H1 (cell line): ENCODE results near the gene DSG2. TPM values are rescaled to one million over a fixed set of nuclear protein-coding genes. Genes with fewer than 3 reads are reported as not detected.

Experiments
- KDM5A ChIP-seq: fragments of 200-600 bp; IDR thresholded peaks from 2 replicates; pipeline ENCODE4 v1.7.1; 2012; ENCODE audit warnings: mild to moderate bottlenecking, low read length, inconsistent platforms, mixed read lengths
- SIX5 ChIP-seq: IDR thresholded peaks from 2 replicates; pipeline ENCODE4 v1.6.1; 2011; ENCODE audit warnings: mild to moderate bottlenecking, low read depth, low read length
- TBP ChIP-seq: IDR thresholded peaks from 2 replicates; pipeline ENCODE4 v1.6.1; 2011; ENCODE audit warnings: low read depth, low read length, improper control_type of control experiment
- ZNF274 ChIP-seq: IDR thresholded peaks from 2 replicates; pipeline ENCODE4 v1.7.0; 2012; ENCODE audit warnings: low read length, borderline replicate concordance; ENCODE audit errors: extremely low read depth
- polyA plus RNA-seq, 7 experiments: library from polyadenylated mRNA; depleted of rRNA in 3 of 7; stranded (reverse) in 5 of 7; unstranded in 2 of 7; fragments of >200 nt in 5 of 7; fragments of 200-250 nt in 2 of 7; gene quantifications; 1 replicate in 5 of 7; 2 replicates in 1 of 7; 4 replicates in 1 of 7; pipeline versions ENCODE4 v1.2.1 to v1.2.3, GENCODE V29; 2011 to 2013; ENCODE audit warnings: missing spikeins in 2 of 7, mixed read lengths in 2 of 7
- total RNA-seq: library from RNA; stranded (reverse); fragmentation: NEBNext Ultra II Directional; extraction: Animal tissue kit (Norgen Biotek cat#: 25700); gene quantifications from 2 replicates; pipeline ENCODE4 v1.2.1, GENCODE V29; 2021
- TF ChIP-seq, protein P1 (sequence below), 3 experiments: IDR thresholded peaks; 1 replicate in 2 of 3; 2 replicates in 1 of 3; pipeline versions ENCODE4 v1.5.1 to v1.6.1; 2011; ENCODE audit warnings: low read length in 3 of 3, mild to moderate bottlenecking in 3 of 3, inconsistent platforms in 2 of 3, low read depth in 1 of 3, moderate library complexity in 1 of 3; ENCODE audit not compliant: insufficient read depth in 1 of 3; ENCODE audit errors: control extremely low read depth in 1 of 3

DSG2 gene
- total and polyA plus RNA-seq, 2 of the 8 experiments (the other 6 are each of a cell fraction or from before 2014, with no cell fraction given) = 60.1 to 144 TPM

DNA sequence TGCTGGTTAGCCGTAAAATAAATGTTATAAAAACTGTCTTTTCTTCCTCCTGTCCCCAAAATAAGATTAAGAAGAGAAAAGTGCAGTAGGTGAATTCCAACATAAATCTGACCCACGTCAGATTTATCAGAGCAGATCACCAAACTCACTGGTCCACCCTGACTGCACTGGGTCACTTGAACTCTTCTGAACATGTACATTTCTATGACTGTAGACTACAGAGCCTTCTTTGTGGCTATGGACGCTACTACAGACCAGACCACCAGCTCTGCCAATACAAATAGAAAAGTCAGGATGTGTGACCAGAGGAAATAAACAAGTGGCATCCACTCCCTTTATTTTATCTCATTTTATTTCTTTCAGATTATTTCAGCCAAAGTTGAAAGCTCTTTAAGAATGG is 11.6 kb downstream of the DSG2 start (continued):
- no peak for TF ChIP-seq SIX5
- TF ChIP-seq KDM5A = no peak
- TF ChIP-seq TBP = no peak
- TF ChIP-seq ZNF274 = no peak
- TF ChIP-seq, protein P1, sequence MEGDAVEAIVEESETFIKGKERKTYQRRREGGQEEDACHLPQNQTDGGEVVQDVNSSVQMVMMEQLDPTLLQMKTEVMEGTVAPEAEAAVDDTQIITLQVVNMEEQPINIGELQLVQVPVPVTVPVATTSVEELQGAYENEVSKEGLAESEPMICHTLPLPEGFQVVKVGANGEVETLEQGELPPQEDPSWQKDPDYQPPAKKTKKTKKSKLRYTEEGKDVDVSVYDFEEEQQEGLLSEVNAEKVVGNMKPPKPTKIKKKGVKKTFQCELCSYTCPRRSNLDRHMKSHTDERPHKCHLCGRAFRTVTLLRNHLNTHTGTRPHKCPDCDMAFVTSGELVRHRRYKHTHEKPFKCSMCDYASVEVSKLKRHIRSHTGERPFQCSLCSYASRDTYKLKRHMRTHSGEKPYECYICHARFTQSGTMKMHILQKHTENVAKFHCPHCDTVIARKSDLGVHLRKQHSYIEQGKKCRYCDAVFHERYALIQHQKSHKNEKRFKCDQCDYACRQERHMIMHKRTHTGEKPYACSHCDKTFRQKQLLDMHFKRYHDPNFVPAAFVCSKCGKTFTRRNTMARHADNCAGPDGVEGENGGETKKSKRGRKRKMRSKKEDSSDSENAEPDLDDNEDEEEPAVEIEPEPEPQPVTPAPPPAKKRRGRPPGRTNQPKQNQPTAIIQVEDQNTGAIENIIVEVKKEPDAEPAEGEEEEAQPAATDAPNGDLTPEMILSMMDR (IDR thresholded peaks at IDR 0.05; ENCODE audit: control extremely low read depth in 1 of 3, insufficient read depth in 1 of 3, low read depth in 1 of 3, low read length in 3 of 3) = no peak
